GM12878 (cell line): ENCODE data around the gene SYNGR1. TPM values are rescaled to one million over a fixed set of nuclear protein-coding genes. Genes with fewer than 3 reads are reported as not detected.

Source experiments
- ATAC-seq: fragments of 200-7000 bp; cut with Tn5 transposase; 3 replicates; pipeline ENCODE4 v1.9.1; 2020; ENCODE audit warnings: mild to moderate bottlenecking, moderate library complexity
- BruUV-seq: library from RNA; stranded (reverse); fragments of 400-500 nt; replicated peaks from 2 replicates; lab custom pipeline; 2021; lab: Mats Ljungman, UMichigan
- CTCF ChIA-PET: fragments of 300-600 bp; sonication (Branson Sonifier 250); formaldehyde crosslinking; extraction: SDS; loops from one replicate; lab custom pipeline; 2021; ENCODE audit warnings: inconsistent platforms; lab: Yijun Ruan, JAX
- POLR2A ChIA-PET: fragments of 350-600 bp; formaldehyde crosslinking; extraction: SDS; loops from one replicate; lab custom pipeline; 2021; ENCODE audit warnings: inconsistent platforms; lab: Charles Lee
- RAD21 ChIA-PET: fragments of 300-600 bp; sonication (Branson Sonifier 250); formaldehyde crosslinking; loops from one replicate; lab custom pipeline; 2023; ENCODE audit warnings: antibody characterized with exemption; ENCODE audit not compliant: unreplicated experiment; lab: Charles Lee
- SMC1A ChIA-PET: fragments of 300-600 bp; sonication (Branson Sonifier 250); formaldehyde crosslinking; loops from one replicate; lab custom pipeline; 2023; ENCODE audit not compliant: unreplicated experiment, uncharacterized antibody; lab: Charles Lee
- DNase-seq: peaks from one replicate; pipeline ENCODE4 v3.0.0-alpha.2; 2011; ENCODE audit warnings: low read depth, low spot score
- FAIRE-seq: peaks from 3 replicates; lab custom pipeline; 2011; peaks lifted over from hg19 to GRCh38; lab: Jason Lieb, UNC
- H2AFZ ChIP-seq: 2 replicates; pipeline ENCODE4 v1.6.0; 2011; ENCODE audit warnings: low read depth, low read length, control low read depth; ENCODE audit not compliant: control insufficient read depth
- H3K27ac ChIP-seq: 2 replicates; pipeline ENCODE4 v1.5.1; 2011; ENCODE audit warnings: control low read depth; ENCODE audit not compliant: control insufficient read depth, insufficient read depth
- H3K27me3 ChIP-seq, 2 experiments: replicated peaks in 1 of 2; 2 replicates each; pipeline versions ENCODE4 v1.6.0 to v1.6.1; 2011; ENCODE audit warnings: low read length in 1 of 2; ENCODE audit not compliant: control insufficient read depth in 2 of 2, insufficient read depth in 2 of 2
- H3K36me3 ChIP-seq, 2 experiments: 2 replicates each; pipeline ENCODE4 v1.5.1; 2011; ENCODE audit warnings: low read length in 1 of 2; ENCODE audit not compliant: control insufficient read depth in 2 of 2, insufficient read depth in 2 of 2
- H3K4me1 ChIP-seq: 2 replicates; pipeline ENCODE4 v1.6.1; 2011; ENCODE audit warnings: mild to moderate bottlenecking, low read length, moderate library complexity, mixed read lengths; ENCODE audit not compliant: control insufficient read depth, insufficient read depth
- H3K4me2 ChIP-seq: 2 replicates; pipeline ENCODE4 v1.6.0; 2011; ENCODE audit warnings: control low read depth; ENCODE audit not compliant: control insufficient read depth, insufficient read depth
- H3K4me3 ChIP-seq: fragments of 200-600 bp; sonication (generic); 2 replicates; pipeline ENCODE4 v1.5.1; 2016
- H3K79me2 ChIP-seq: 2 replicates; pipeline ENCODE4 v1.6.0; 2011; ENCODE audit warnings: low read length; ENCODE audit not compliant: control insufficient read depth, insufficient read depth
- H3K9ac ChIP-seq: 2 replicates; pipeline ENCODE4 v1.8.0; 2011; ENCODE audit warnings: low read length, control low read depth, mixed read lengths; ENCODE audit not compliant: control insufficient read depth, insufficient read depth
- H3K9me3 ChIP-seq: replicated peaks from 3 replicates; pipeline ENCODE4 v1.5.1; 2011; ENCODE audit warnings: mild to moderate bottlenecking, low read length; ENCODE audit not compliant: control insufficient read depth, insufficient read depth
- H4K20me1 ChIP-seq: 2 replicates; pipeline ENCODE4 v1.6.0; 2011; ENCODE audit not compliant: control insufficient read depth, insufficient read depth
- CEBPB ChIP-seq, 2 experiments: fragments of 150-350 bp in 1 of 2; IDR thresholded peaks; 2 replicates each; pipeline ENCODE4 v1.6.1; 2012 to 2014; ENCODE audit warnings: low read depth in 2 of 2, low read length in 2 of 2, borderline replicate concordance in 1 of 2, inconsistent platforms in 1 of 2
- CTCF ChIP-seq, 3 experiments: IDR thresholded peaks in 2 of 3; conservative IDR thresholded peaks in 1 of 3; 2 replicates each; pipeline ENCODE4 v1.5.1; 2011; ENCODE audit warnings: low read depth in 3 of 3, low read length in 3 of 3, mild to moderate bottlenecking in 3 of 3, control low read depth in 2 of 3, moderate library complexity in 2 of 3, inconsistent platforms in 1 of 3, mixed read lengths in 1 of 3; ENCODE audit not compliant: control insufficient read depth in 2 of 3, insufficient read depth in 1 of 3; ENCODE audit errors: extremely low read depth in 1 of 3
- EED ChIP-seq: sonication (generic); IDR thresholded peaks from 2 replicates; pipeline ENCODE4 v1.6.1; 2016; ENCODE audit warnings: antibody characterized with exemption, low read depth
- EP300 ChIP-seq, 2 experiments: fragments of 150-350 bp in 1 of 2; IDR thresholded peaks; 2 replicates each; pipeline ENCODE4 v1.6.1; 2011 to 2012; ENCODE audit warnings: low read depth in 2 of 2, low read length in 2 of 2, borderline replicate concordance in 1 of 2, improper control_type of control experiment in 1 of 2, inconsistent platforms in 1 of 2; ENCODE audit not compliant: control insufficient read depth in 1 of 2
- FOXM1 ChIP-seq: IDR thresholded peaks from 2 replicates; pipeline ENCODE4 v1.6.1; 2012; ENCODE audit warnings: low read depth, mild to moderate bottlenecking, inconsistent platforms, low read length, moderate library complexity
- MAX ChIP-seq: IDR thresholded peaks from 2 replicates; pipeline ENCODE4 v1.6.1; 2012; ENCODE audit warnings: low read depth, low read length, improper control_type of control experiment
- PRDM15 ChIP-seq: fragments of 450-650 bp; formaldehyde crosslinking; IDR thresholded peaks from 2 replicates; pipeline ENCODE4 v1.4.0; 2020; ENCODE audit warnings: mild to moderate bottlenecking, moderate library complexity
- RAD51 ChIP-seq: fragments of 450-650 bp; IDR thresholded peaks from 2 replicates; pipeline ENCODE4 v1.6.1; 2016; ENCODE audit warnings: moderate library complexity, mild to moderate bottlenecking, inconsistent platforms
- SMAD1 ChIP-seq: fragments of 450-650 bp; IDR thresholded peaks from 2 replicates; pipeline ENCODE4 v1.6.1; 2018; ENCODE audit warnings: mild to moderate bottlenecking, low read depth; ENCODE audit not compliant: partially characterized antibody
- TAF1 ChIP-seq: IDR thresholded peaks from 2 replicates; pipeline ENCODE4 v1.6.1; 2011; ENCODE audit warnings: mild to moderate bottlenecking, low read depth, low read length, borderline replicate concordance
- TBL1XR1 ChIP-seq: IDR thresholded peaks from 2 replicates; pipeline ENCODE4 v1.6.1; 2012; ENCODE audit warnings: low read depth, low read length, improper control_type of control experiment
- ZNF24 ChIP-seq: fragments of 450-650 bp; IDR thresholded peaks from 2 replicates; pipeline ENCODE4 v1.6.1; 2017; ENCODE audit warnings: antibody characterized with exemption, mild to moderate bottlenecking
- ZNF592 ChIP-seq: fragments of 450-650 bp; IDR thresholded peaks from 2 replicates; pipeline ENCODE4 v1.6.1; 2017; ENCODE audit warnings: mild to moderate bottlenecking, moderate library complexity
- WGBS: methylation state at CpG from one replicate; pipeline ENCODE4 v1.1.6; 2016; ENCODE audit warnings: low lambda C conversion rate; ENCODE audit not compliant: insufficient replicate concordance, insufficient coverage; ENCODE audit errors: missing lambda C conversion rate; 5-methylcytosine and 5-hydroxymethylcytosine counted together
- in situ Hi-C: fragments of 300-500 bp; cut with MboI; formaldehyde crosslinking; loops from 9 replicates; pipeline ENCODE4 v1.14.3; 2018; ENCODE audit warnings: mixed read lengths
- intact Hi-C: fragments of 100-400 bp; cut with micrococcal nuclease; formaldehyde crosslinking; loops from one replicate; pipeline ENCODE4 v1.14.2; 2022; ENCODE audit not compliant: unreplicated experiment
- polyA plus RNA-seq, 11 experiments: library from polyadenylated mRNA; depleted of rRNA in 4 of 11; unstranded in 6 of 11; stranded (reverse) in 5 of 11; fragments of >200 nt; fragmentation: Nextera tagmentation in 4 of 11; fragmentation: Illumina TruSeq in 1 of 11; extraction: Ambion mirVana in 4 of 11; extraction: Trizol in 1 of 11; gene quantifications; 1 replicate in 1 of 11; 2 replicates in 10 of 11; pipeline versions ENCODE4 v1.2.1 to v1.2.3, GENCODE V29; 2011 to 2016; ENCODE audit warnings: inconsistent platforms in 2 of 11, missing spikeins in 2 of 11, low read depth in 1 of 11
- total RNA-seq, 4 experiments: library from RNA; depleted of rRNA in 3 of 4; stranded (reverse); fragments of >200 nt in 3 of 4; fragmentation: Illumina TruSeq in 1 of 4; extraction: Trizol in 1 of 4; gene quantifications; 2 replicates each; pipeline versions ENCODE4 v1.2.1 to v1.2.3, GENCODE V29; 2013 to 2021

The SYNGR1 gene
- total and polyA plus RNA-seq, 10 of the 15 experiments (the other 5 are each of a cell fraction or from before 2014, with no cell fraction given) = 0.87 to 9.2 (median 3.5) TPM

- Histone ChIP-seq H4K20me1 (no peaks in the 10 kb centered on the region), H3K79me2 (no peaks in the 10 kb centered on the region), H3K4me3 (no peak overlapping the region), H3K27me3 (no peaks in the 10 kb centered on the region), H3K9ac (no peak overlapping the region), H3K27ac (no peak overlapping the region), H3K9me3 (no peaks in the 10 kb centered on the region), H3K4me1 (no peaks in the 10 kb centered on the region), H2AFZ (no peak overlapping the region), H3K4me2 (no peak overlapping the region), H3K36me3 (no peaks in the 10 kb centered on the region)
- DNase-seq (no peak), FAIRE-seq (no peak), ATAC-seq (no peak)
- ChIA-PET CTCF (interaction anchor here (1.0 to 1.6 kb wide), 2 partner anchors 10 to 141 kb away, joined by 3 to 8 read pairs; partner anchors contain the start of gene TAB1), RAD21 (no interaction called here), POLR2A (interaction anchor here (0.6 to 0.7 kb wide), 2 partner anchors 541 to 1798 kb away, joined by 3 to 5 read pairs; no protein-coding TSS in a partner anchor), SMC1A (interaction anchor here (0.8 to 1.6 kb wide), 3 partner anchors 9 to 46 kb away, joined by 3 to 4 read pairs (median 3); partner anchors contain the start of gene TAB1)
- WGBS = 68% methylated on average over 11 of the region's 11 CpGs
- no TSS peak for BruUV-seq
- intact Hi-C loops = no loop called here
- in situ Hi-C loops = no loop called here
- TF ChIP-seq EP300 (IDR thresholded peaks at IDR 0.05; ENCODE audit: borderline replicate concordance in 1 of 2, control insufficient read depth in 1 of 2, low read depth in 2 of 2, low read length in 2 of 2) (no peak), MAX (no peak), CEBPB (IDR thresholded peaks at IDR 0.05; ENCODE audit: borderline replicate concordance in 1 of 2, low read depth in 2 of 2, low read length in 2 of 2) (no peak), SMAD1 (no peak), RAD51 (no peak), CTCF (IDR thresholded peaks at IDR 0.05 in 2 of 3, conservative IDR thresholded peaks at IDR 0.05 in 1 of 3; ENCODE audit: control insufficient read depth in 2 of 3, extremely low read depth in 1 of 3, insufficient read depth in 1 of 3, low read depth in 3 of 3, low read length in 3 of 3) (no peak), EED (no peak), ZNF592 (no peak), ZNF24 (no peak), FOXM1 (no peak), PRDM15 (CRISPR knock-in tag) (no peak), TBL1XR1 (no peak), TAF1 (no peak)
Measured at GRCh38 chr22:39389420-39389819, 39.6 kb downstream of the SYNGR1 start.
